H1 (cell line): ENCODE results near the gene TP53BP1. TPM values are rescaled to one million over a fixed set of nuclear protein-coding genes. Genes with fewer than 3 reads are reported as not detected.

Experiments used
- CTCF ChIA-PET: fragments of 300-600 bp; sonication (Branson Sonifier 250); formaldehyde crosslinking; loops from one replicate; lab custom pipeline; 2021; ENCODE audit not compliant: partially characterized antibody; lab: Charles Lee
- POLR2A ChIA-PET: fragments of 300-600 bp; sonication (Branson Sonifier 250); formaldehyde crosslinking; loops from one replicate; lab custom pipeline; 2021; ENCODE audit warnings: inconsistent platforms; ENCODE audit not compliant: partially characterized antibody; lab: Charles Lee
- DNase-seq, 2 experiments: peaks; one replicate each; pipeline versions ENCODE4 v3.0.0 to v3.0.0-alpha.2; 2010 to 2022; ENCODE audit warnings: low spot score in 2 of 2, low read depth in 1 of 2, mixed read lengths in 1 of 2
- FAIRE-seq: peaks from 2 replicates; lab custom pipeline; 2011; peaks lifted over from hg19 to GRCh38; lab: Jason Lieb, UNC
- H2AFZ ChIP-seq: 2 replicates; pipeline ENCODE4 v1.8.1; 2012; ENCODE audit warnings: low read length, inconsistent platforms
- H2AK5ac ChIP-seq: 2 replicates; pipeline ENCODE4 v1.6.1; 2013; ENCODE audit warnings: low read depth, low read length
- H2BK120ac ChIP-seq: replicated peaks from 2 replicates; pipeline ENCODE3; 2013; ENCODE audit warnings: low read depth, low read length, inconsistent platforms
- H2BK12ac ChIP-seq: 2 replicates; pipeline ENCODE4 v1.6.1; 2013; ENCODE audit warnings: low read depth, low read length
- H2BK15ac ChIP-seq: 2 replicates; pipeline ENCODE4 v1.6.1; 2013; ENCODE audit warnings: low read length
- H2BK20ac ChIP-seq: 2 replicates; pipeline ENCODE4 v1.6.1; 2013; ENCODE audit warnings: low read length
- H2BK5ac ChIP-seq: 2 replicates; pipeline ENCODE4 v1.6.1; 2013; ENCODE audit warnings: low read depth, low read length
- H3K14ac ChIP-seq: 2 replicates; pipeline ENCODE4 v1.6.1; 2013; ENCODE audit warnings: inconsistent platforms; ENCODE audit not compliant: insufficient read length
- H3K18ac ChIP-seq: 2 replicates; pipeline ENCODE4 v1.6.1; 2013; ENCODE audit warnings: low read length; ENCODE audit errors: extremely low read depth
- H3K23ac ChIP-seq: 2 replicates; pipeline ENCODE4 v1.6.1; 2013; ENCODE audit warnings: inconsistent platforms; ENCODE audit not compliant: insufficient read length
- H3K23me2 ChIP-seq: 2 replicates; pipeline ENCODE4 v1.6.1; 2013; ENCODE audit warnings: low read depth, low read length
- H3K27ac ChIP-seq: 2 replicates; pipeline ENCODE4 v1.6.1; 2011; ENCODE audit warnings: low read depth, low read length, inconsistent platforms
- H3K27me3 ChIP-seq, 4 experiments: replicated peaks in 1 of 4; 1 replicate in 1 of 4; 2 replicates in 3 of 4; pipeline versions ENCODE4 v1.6.1 to v1.8.1; 2011 to 2013; ENCODE audit warnings: low read length in 3 of 4, mild to moderate bottlenecking in 3 of 4, inconsistent platforms in 2 of 4, mixed read lengths in 2 of 4, moderate library complexity in 1 of 4; ENCODE audit not compliant: control insufficient read depth in 3 of 4, insufficient read depth in 3 of 4; ENCODE audit errors: extremely low read depth in 1 of 4
- H3K36me3 ChIP-seq, 4 experiments: 2 replicates each; pipeline versions ENCODE4 v1.6.1 to v1.8.1; 2011 to 2013; ENCODE audit warnings: mild to moderate bottlenecking in 4 of 4, low read length in 3 of 4, moderate library complexity in 2 of 4, control low read depth in 1 of 4, inconsistent platforms in 1 of 4; ENCODE audit not compliant: insufficient read depth in 4 of 4, control insufficient read depth in 2 of 4
- H3K4ac ChIP-seq: replicated peaks from 2 replicates; pipeline ENCODE3; 2013; ENCODE audit warnings: low read length, low read depth, mixed read lengths, inconsistent platforms; ENCODE audit not compliant: insufficient read length
- H3K4me1 ChIP-seq, 4 experiments: replicated peaks in 1 of 4; 1 replicate in 1 of 4; 2 replicates in 3 of 4; pipeline versions ENCODE4 v1.6.1 to v1.8.1; 2011 to 2013; ENCODE audit warnings: low read length in 3 of 4, inconsistent platforms in 2 of 4, mixed read lengths in 1 of 4; ENCODE audit not compliant: insufficient read depth in 4 of 4, control insufficient read depth in 3 of 4
- H3K4me2 ChIP-seq, 2 experiments: 2 replicates each; pipeline versions ENCODE4 v1.6.1 to v1.8.1; 2011 to 2013; ENCODE audit warnings: low read depth in 2 of 2, low read length in 2 of 2, control low read depth in 1 of 2, inconsistent platforms in 1 of 2, mild to moderate bottlenecking in 1 of 2; ENCODE audit not compliant: insufficient read depth in 1 of 2
- H3K4me3 ChIP-seq, 4 experiments: fragments of 200-600, 300-600 bp in 1 of 4; sonication (generic), shearing (Covaris generic), sonication (Bioruptor Twin) in 1 of 4; 2 replicates each; pipeline versions ENCODE4 v1.5.1 to v1.8.1; 2011 to 2016; ENCODE audit warnings: low read length in 4 of 4, low read depth in 3 of 4, control low read depth in 2 of 4, inconsistent platforms in 2 of 4, mild to moderate bottlenecking in 2 of 4, mixed read lengths in 1 of 4, moderate library complexity in 1 of 4; ENCODE audit not compliant: insufficient read depth in 2 of 4; ENCODE audit errors: extremely low read depth in 1 of 4
- H3K56ac ChIP-seq: replicated peaks from 2 replicates; pipeline ENCODE3; 2013; ENCODE audit warnings: low read depth, mild to moderate bottlenecking, mixed read lengths, low read length, inconsistent platforms; ENCODE audit not compliant: insufficient read length
- H3K79me1 ChIP-seq: 2 replicates; pipeline ENCODE4 v1.6.1; 2013; ENCODE audit warnings: low read depth, low read length, control low read depth
- H3K79me2 ChIP-seq, 2 experiments: 2 replicates each; pipeline versions ENCODE4 v1.6.1 to v1.8.1; 2012 to 2013; ENCODE audit warnings: low read length in 2 of 2, mild to moderate bottlenecking in 2 of 2, inconsistent platforms in 1 of 2; ENCODE audit not compliant: insufficient read depth in 2 of 2, control insufficient read depth in 1 of 2
- H3K9ac ChIP-seq, 4 experiments: replicated peaks in 1 of 4; 1 replicate in 1 of 4; 2 replicates in 3 of 4; pipeline versions ENCODE4 v1.6.1 to v1.8.1; 2011 to 2013; ENCODE audit warnings: low read depth in 3 of 4, low read length in 3 of 4, control low read depth in 2 of 4, mild to moderate bottlenecking in 2 of 4, moderate library complexity in 2 of 4, inconsistent platforms in 1 of 4; ENCODE audit errors: extremely low read depth in 1 of 4
- H3K9me3 ChIP-seq, 2 experiments: 2 replicates each; pipeline versions ENCODE4 v1.6.1 to v1.8.1; 2012 to 2013; ENCODE audit warnings: mild to moderate bottlenecking in 2 of 2, moderate library complexity in 2 of 2, control low read depth in 1 of 2, inconsistent platforms in 1 of 2, low read depth in 1 of 2, low read length in 1 of 2, mixed read lengths in 1 of 2; ENCODE audit not compliant: insufficient read depth in 2 of 2
- H4K20me1 ChIP-seq, 2 experiments: replicated peaks in 1 of 2; 2 replicates each; pipeline versions ENCODE3 to v1.8.1; 2011 to 2013; ENCODE audit warnings: inconsistent platforms in 2 of 2, low read length in 2 of 2, mild to moderate bottlenecking in 1 of 2; ENCODE audit not compliant: insufficient read depth in 2 of 2, control insufficient read depth in 1 of 2
- H4K5ac ChIP-seq: 2 replicates; pipeline ENCODE4 v1.6.1; 2013; ENCODE audit warnings: low read length, low read depth, mixed read lengths, inconsistent platforms; ENCODE audit not compliant: insufficient read length
- H4K8ac ChIP-seq: 2 replicates; pipeline ENCODE4 v1.8.0; 2013; ENCODE audit warnings: mild to moderate bottlenecking, moderate library complexity, low read length, inconsistent platforms; ENCODE audit not compliant: insufficient read depth; ENCODE audit errors: extremely low read depth
- H4K91ac ChIP-seq: replicated peaks from 2 replicates; pipeline ENCODE3; 2013; ENCODE audit warnings: low read length, mixed read lengths, inconsistent platforms; ENCODE audit not compliant: insufficient read length
- POLR2A ChIP-seq, 2 experiments: IDR thresholded peaks; 1 replicate in 1 of 2; 2 replicates in 1 of 2; pipeline ENCODE4 v1.6.1; 2011; ENCODE audit warnings: low read depth in 2 of 2, low read length in 2 of 2, mild to moderate bottlenecking in 2 of 2; ENCODE audit errors: control extremely low read depth in 1 of 2
- POLR2AphosphoS5 ChIP-seq: IDR thresholded peaks from 2 replicates; pipeline ENCODE4 v1.6.1; 2011; ENCODE audit warnings: low read depth, low read length
- WGBS, 2 experiments: shearing (Covaris generic) in 1 of 2; methylation state at CpG; one replicate each; pipeline versions ENCODE4 v1.1.6 to v1.1.7; 2013 to 2015; ENCODE audit warnings: low lambda C conversion rate in 2 of 2, mixed read lengths in 2 of 2, inconsistent platforms in 1 of 2, low coverage in 1 of 2, missing lambda C conversion rate in 1 of 2; ENCODE audit not compliant: insufficient replicate concordance in 2 of 2, insufficient coverage in 1 of 2, insufficient read length in 1 of 2; ENCODE audit errors: extremely low coverage in 1 of 2, missing lambda C conversion rate in 1 of 2; 5-methylcytosine and 5-hydroxymethylcytosine counted together
- polyA plus RNA-seq, 7 experiments: library from polyadenylated mRNA; depleted of rRNA in 3 of 7; stranded (reverse) in 5 of 7; unstranded in 2 of 7; fragments of >200 nt in 5 of 7; fragments of 200-250 nt in 2 of 7; gene quantifications; 1 replicate in 5 of 7; 2 replicates in 1 of 7; 4 replicates in 1 of 7; pipeline versions ENCODE4 v1.2.1 to v1.2.3, GENCODE V29; 2011 to 2013; ENCODE audit warnings: missing spikeins in 2 of 7, mixed read lengths in 2 of 7
- total RNA-seq: library from RNA; stranded (reverse); fragmentation: NEBNext Ultra II Directional; extraction: Animal tissue kit (Norgen Biotek cat#: 25700); gene quantifications from 2 replicates; pipeline ENCODE4 v1.2.1, GENCODE V29; 2021

TP53BP1 gene
- total and polyA plus RNA-seq, 2 of the 8 experiments (the other 6 are each of a cell fraction or from before 2014, with no cell fraction given): 34.1 to 63.6 TPM

- no peak overlapping the region for H3K27ac ChIP-seq
- H3K36me3 ChIP-seq: peaks cover 27 to 96% (median 69%) of the 10 kb centered on the region in 4 experiments
- no peak overlapping the region for H3K9ac ChIP-seq
- CTCF ChIA-PET: no interaction called here
- H3K4ac ChIP-seq: no peak overlapping the region
- H3K27me3 ChIP-seq: no peaks in the 10 kb centered on the region
- H3K79me2 ChIP-seq: no peaks in the 10 kb centered on the region
- no peak overlapping the region for H2AFZ ChIP-seq
- no peak for TF ChIP-seq POLR2A (IDR thresholded peaks at IDR 0.05; ENCODE audit: control extremely low read depth in 1 of 2, low read depth in 2 of 2, low read length in 2 of 2)
- 0 out of 2 replicates have a peak, but pooled peaks have one; percentile 14 for TF ChIP-seq POLR2AphosphoS5
- no peak overlapping the region for H4K91ac ChIP-seq
- WGBS, 2 experiments: 83% methylated on average over 2 of the region's 2 CpGs; no CpG with 5 or more reads in 1 of the 2 experiments
- no peak overlapping the region for H2BK15ac ChIP-seq
- H4K5ac ChIP-seq: no peak overlapping the region
- no peak overlapping the region for H3K14ac ChIP-seq
- no peak overlapping the region for H2BK120ac ChIP-seq
- H3K56ac ChIP-seq: no peak overlapping the region
- H3K23ac ChIP-seq: no peak overlapping the region
- POLR2A ChIA-PET: interaction anchor here (1.3 to 2.4 kb wide), 3 partner anchors 10 to 17 kb away, joined by 3 to 7 read pairs (median 4); no protein-coding TSS in a partner anchor
- no peaks in the 10 kb centered on the region for H3K4me1 ChIP-seq
- H3K79me1 ChIP-seq: no peaks in the 10 kb centered on the region; the same call in 1 of the 2 replicates
- no peaks in the 10 kb centered on the region for H3K23me2 ChIP-seq
- peaks cover 4% of the 10 kb centered on the region in 2 experiments for H4K20me1 ChIP-seq
- DNase-seq (no peak), FAIRE-seq (no peak)
- no peak overlapping the region for H2AK5ac ChIP-seq
- H3K9me3 ChIP-seq: no peaks in the 10 kb centered on the region
- no peak overlapping the region for H2BK20ac ChIP-seq
- H2BK5ac ChIP-seq: no peak overlapping the region
- H4K8ac ChIP-seq: no peak overlapping the region
- no peak overlapping the region for H3K4me2 ChIP-seq
- no peak overlapping the region for H2BK12ac ChIP-seq
- H3K4me3 ChIP-seq: no peak overlapping the region
- no peak overlapping the region for H3K18ac ChIP-seq
Observed at GRCh38 chr15:43406189-43406588, 86.8 kb downstream of the TP53BP1 start.
